ENCODE measurements around the gene FARS2. TPM values are rescaled to one million over a fixed set of nuclear protein-coding genes. Genes with fewer than 3 reads are reported as not detected.

Gene FARS2
- polyA plus RNA-seq, 1 donor (not counting 4 experiments of a cell fraction or from before 2014, with no cell fraction given) = 21.3 TPM

DNA sequence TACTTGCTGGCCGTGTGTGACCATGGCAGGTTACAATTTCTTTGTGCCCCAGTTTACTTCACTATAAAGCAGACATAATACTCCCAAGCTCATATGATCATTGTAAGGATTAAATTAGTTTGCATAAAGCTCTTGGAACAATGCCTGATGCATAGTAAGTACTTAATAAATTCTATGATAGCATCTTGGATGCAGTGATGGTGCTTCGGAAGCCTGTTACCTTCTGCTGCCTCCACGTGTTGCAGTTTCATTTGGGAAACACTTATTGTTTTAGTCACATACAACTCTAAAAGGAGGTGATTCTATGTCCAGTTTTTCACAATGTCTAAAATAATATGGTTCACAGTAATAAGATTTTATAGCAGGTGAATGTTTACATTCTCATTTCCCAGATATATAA lies 401.5 kb downstream of the FARS2 start:
- DNase-seq (ENCODE audit: low read depth, low spot score) (no peak), FAIRE-seq (no peak)
- H4K20me1 ChIP-seq (ENCODE audit: control insufficient read depth, extremely low read depth, insufficient read depth, low read length) = no peaks in the 10 kb centered on the region
- no peak overlapping the region for H3K27ac ChIP-seq (ENCODE audit: control insufficient read depth, insufficient read depth, low read length)
- H3K4me3 ChIP-seq (ENCODE audit: control insufficient read depth in 2 of 3, extremely low read depth in 1 of 3, insufficient read depth in 2 of 3, low read depth in 1 of 3, low read length in 3 of 3) = no peak overlapping the region
- dilution Hi-C loops (cut with MboI; ENCODE audit: extremely low pct_ligation_motif_present, low sequenced_read_pairs) = no loop called here
- no peaks in the 10 kb centered on the region for H3K4me1 ChIP-seq (ENCODE audit: control insufficient read depth, extremely low read depth, insufficient read depth, low read length)
- H3K79me2 ChIP-seq (ENCODE audit: control insufficient read depth, insufficient read depth, low read length) = no peaks in the 10 kb centered on the region
- H3K9ac ChIP-seq (ENCODE audit: control insufficient read depth, extremely low read depth, insufficient read depth, low read length) = no peak overlapping the region
- H3K36me3 ChIP-seq (ENCODE audit: control insufficient read depth in 2 of 2, extremely low read depth in 1 of 2, insufficient read depth in 2 of 2, low read length in 2 of 2) = no peaks in the 10 kb centered on the region
- no peak for TF ChIP-seq EZH2 (IDR thresholded peaks at IDR 0.05; ENCODE audit: low read length)
- TF ChIP-seq, protein P1, sequence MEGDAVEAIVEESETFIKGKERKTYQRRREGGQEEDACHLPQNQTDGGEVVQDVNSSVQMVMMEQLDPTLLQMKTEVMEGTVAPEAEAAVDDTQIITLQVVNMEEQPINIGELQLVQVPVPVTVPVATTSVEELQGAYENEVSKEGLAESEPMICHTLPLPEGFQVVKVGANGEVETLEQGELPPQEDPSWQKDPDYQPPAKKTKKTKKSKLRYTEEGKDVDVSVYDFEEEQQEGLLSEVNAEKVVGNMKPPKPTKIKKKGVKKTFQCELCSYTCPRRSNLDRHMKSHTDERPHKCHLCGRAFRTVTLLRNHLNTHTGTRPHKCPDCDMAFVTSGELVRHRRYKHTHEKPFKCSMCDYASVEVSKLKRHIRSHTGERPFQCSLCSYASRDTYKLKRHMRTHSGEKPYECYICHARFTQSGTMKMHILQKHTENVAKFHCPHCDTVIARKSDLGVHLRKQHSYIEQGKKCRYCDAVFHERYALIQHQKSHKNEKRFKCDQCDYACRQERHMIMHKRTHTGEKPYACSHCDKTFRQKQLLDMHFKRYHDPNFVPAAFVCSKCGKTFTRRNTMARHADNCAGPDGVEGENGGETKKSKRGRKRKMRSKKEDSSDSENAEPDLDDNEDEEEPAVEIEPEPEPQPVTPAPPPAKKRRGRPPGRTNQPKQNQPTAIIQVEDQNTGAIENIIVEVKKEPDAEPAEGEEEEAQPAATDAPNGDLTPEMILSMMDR (optimal IDR thresholded peaks at IDR 0.05 in 1 of 3, IDR thresholded peaks at IDR 0.05 in 1 of 3, conservative IDR thresholded peaks at IDR 0.05 in 1 of 3; ENCODE audit: extremely low read depth in 1 of 3, insufficient read depth in 2 of 3, low read length in 3 of 3) = no peak
- no peaks in the 10 kb centered on the region for H3K9me3 ChIP-seq (ENCODE audit: control insufficient read depth, low read depth, low read length)
- no peaks in the 10 kb centered on the region for H3K27me3 ChIP-seq (ENCODE audit: control insufficient read depth, extremely low read depth, insufficient read depth, low read length)
- H3K4me2 ChIP-seq (ENCODE audit: control insufficient read depth, extremely low read depth, insufficient read depth, low read depth, low read length) = no peak overlapping the region
- no peaks in the 10 kb centered on the region for H3K9me1 ChIP-seq (ENCODE audit: control insufficient read depth, extremely low read depth, insufficient read depth, low read length)
- H2AFZ ChIP-seq (ENCODE audit: control insufficient read depth, low read length) = no peak overlapping the region

DNA sequence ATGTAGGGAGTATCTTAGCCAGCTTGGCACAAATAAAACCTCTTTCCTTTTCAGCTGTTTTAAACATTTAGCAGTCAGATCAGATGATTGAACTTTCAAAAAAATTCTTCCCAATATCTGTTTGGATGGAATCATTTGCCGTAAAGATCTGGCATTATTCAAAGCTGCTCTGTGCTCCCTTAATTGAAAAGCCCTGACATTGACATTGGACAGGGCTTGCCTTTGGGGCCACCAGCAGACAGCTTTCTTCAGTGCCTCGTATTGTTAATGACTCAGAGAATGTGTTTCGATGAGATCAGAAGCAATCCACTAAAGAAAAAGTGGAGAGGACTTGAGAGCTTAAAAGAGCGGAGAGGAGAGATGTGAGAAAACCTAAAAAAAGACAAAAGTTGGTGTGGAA lies 401.9 kb downstream of the FARS2 start:
- dilution Hi-C loops (cut with MboI; ENCODE audit: extremely low pct_ligation_motif_present, low sequenced_read_pairs) = no loop called here
- no peak for TF ChIP-seq EZH2 (IDR thresholded peaks at IDR 0.05; ENCODE audit: low read length)
- H3K9me1 ChIP-seq (ENCODE audit: control insufficient read depth, extremely low read depth, insufficient read depth, low read length) = no peaks in the 10 kb centered on the region
- H3K79me2 ChIP-seq (ENCODE audit: control insufficient read depth, insufficient read depth, low read length) = no peaks in the 10 kb centered on the region
- no peak for DNase-seq (ENCODE audit: low read depth, low spot score)
- no peak overlapping the region for H2AFZ ChIP-seq (ENCODE audit: control insufficient read depth, low read length)
- H3K4me3 ChIP-seq (ENCODE audit: control insufficient read depth in 2 of 3, extremely low read depth in 1 of 3, insufficient read depth in 2 of 3, low read depth in 1 of 3, low read length in 3 of 3) = no peak overlapping the region
- H3K9ac ChIP-seq (ENCODE audit: control insufficient read depth, extremely low read depth, insufficient read depth, low read length) = no peak overlapping the region
- no peaks in the 10 kb centered on the region for H3K36me3 ChIP-seq (ENCODE audit: control insufficient read depth in 2 of 2, extremely low read depth in 1 of 2, insufficient read depth in 2 of 2, low read length in 2 of 2)
- no peak for FAIRE-seq
- H4K20me1 ChIP-seq (ENCODE audit: control insufficient read depth, extremely low read depth, insufficient read depth, low read length) = no peaks in the 10 kb centered on the region
- no peaks in the 10 kb centered on the region for H3K9me3 ChIP-seq (ENCODE audit: control insufficient read depth, low read depth, low read length)
- no peak overlapping the region for H3K4me2 ChIP-seq (ENCODE audit: control insufficient read depth, extremely low read depth, insufficient read depth, low read depth, low read length)
- no peak overlapping the region for H3K27ac ChIP-seq (ENCODE audit: control insufficient read depth, insufficient read depth, low read length)
- no peaks in the 10 kb centered on the region for H3K27me3 ChIP-seq (ENCODE audit: control insufficient read depth, extremely low read depth, insufficient read depth, low read length)
- H3K4me1 ChIP-seq (ENCODE audit: control insufficient read depth, extremely low read depth, insufficient read depth, low read length) = no peaks in the 10 kb centered on the region

DNA sequence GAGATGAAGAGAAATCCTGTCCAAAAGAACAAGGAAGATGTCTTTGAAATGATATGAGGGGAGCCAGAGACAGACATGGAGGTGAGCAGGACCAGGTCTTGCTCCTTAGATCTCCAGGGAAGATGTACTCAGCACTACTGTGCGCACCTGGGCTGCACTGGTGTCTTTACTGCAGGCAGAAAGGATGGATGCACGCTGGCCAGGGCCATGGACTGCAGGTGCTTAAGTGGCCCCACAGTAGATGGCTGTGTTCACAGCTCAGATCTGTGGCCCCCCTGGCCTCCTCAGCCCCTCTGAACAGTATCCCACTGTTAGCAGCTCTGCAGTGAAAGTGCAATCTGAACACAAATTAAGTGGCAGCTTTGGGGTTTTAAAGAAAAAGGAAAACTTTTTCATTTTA lies 402.4 kb downstream of the FARS2 start:
- H3K9me1 ChIP-seq (ENCODE audit: control insufficient read depth, extremely low read depth, insufficient read depth, low read length) = no peaks in the 10 kb centered on the region
- TF ChIP-seq, protein P1 (optimal IDR thresholded peaks at IDR 0.05 in 1 of 3, IDR thresholded peaks at IDR 0.05 in 1 of 3, conservative IDR thresholded peaks at IDR 0.05 in 1 of 3; ENCODE audit: extremely low read depth in 1 of 3, insufficient read depth in 2 of 3, low read length in 3 of 3) = no peak
- no peak for TF ChIP-seq EZH2 (IDR thresholded peaks at IDR 0.05; ENCODE audit: low read length)
- no peaks in the 10 kb centered on the region for H3K9me3 ChIP-seq (ENCODE audit: control insufficient read depth, low read depth, low read length)
- H3K36me3 ChIP-seq (ENCODE audit: control insufficient read depth in 2 of 2, extremely low read depth in 1 of 2, insufficient read depth in 2 of 2, low read length in 2 of 2) = no peaks in the 10 kb centered on the region
- no peaks in the 10 kb centered on the region for H3K79me2 ChIP-seq (ENCODE audit: control insufficient read depth, insufficient read depth, low read length)
- H3K4me3 ChIP-seq (ENCODE audit: control insufficient read depth in 2 of 3, extremely low read depth in 1 of 3, insufficient read depth in 2 of 3, low read depth in 1 of 3, low read length in 3 of 3) = no peak overlapping the region
- H3K4me2 ChIP-seq (ENCODE audit: control insufficient read depth, extremely low read depth, insufficient read depth, low read depth, low read length) = no peak overlapping the region
- H3K9ac ChIP-seq (ENCODE audit: control insufficient read depth, extremely low read depth, insufficient read depth, low read length) = no peak overlapping the region
- no peaks in the 10 kb centered on the region for H3K27me3 ChIP-seq (ENCODE audit: control insufficient read depth, extremely low read depth, insufficient read depth, low read length)
- H3K4me1 ChIP-seq (ENCODE audit: control insufficient read depth, extremely low read depth, insufficient read depth, low read length) = no peaks in the 10 kb centered on the region
- no peak overlapping the region for H3K27ac ChIP-seq (ENCODE audit: control insufficient read depth, insufficient read depth, low read length)
- no peak overlapping the region for H2AFZ ChIP-seq (ENCODE audit: control insufficient read depth, low read length)
- H4K20me1 ChIP-seq (ENCODE audit: control insufficient read depth, extremely low read depth, insufficient read depth, low read length) = no peaks in the 10 kb centered on the region
- DNase-seq (ENCODE audit: low read depth, low spot score) (no peak), FAIRE-seq (no peak)
- dilution Hi-C loops (cut with MboI; ENCODE audit: extremely low pct_ligation_motif_present, low sequenced_read_pairs) = no loop called here
